Neural progenitor cell (in vitro differentiated cells): Measurements from ENCODE around the gene KMT2E.

ENCODE experiments used
- CTCF ChIP-seq: fragments of 200-600 bp; sonication (generic); IDR thresholded peaks from 2 replicates; pipeline ENCODE4 v1.5.1; 2017; ENCODE audit warnings: antibody characterized with exemption, mild to moderate bottlenecking
- EZH2 ChIP-seq: fragments of 200-600 bp; sonication (generic); IDR thresholded peaks from 2 replicates; pipeline ENCODE4 v1.6.1; 2017; ENCODE audit warnings: antibody characterized with exemption, mild to moderate bottlenecking, moderate library complexity
- EZH2phosphoT487 ChIP-seq: fragments of 200-600 bp; sonication (generic); IDR thresholded peaks from 2 replicates; pipeline ENCODE4 v1.6.1; 2017; ENCODE audit warnings: antibody characterized with exemption

GRCh38 chr7:105013816-105014692 lies at the start of gene KMT2E:
- TF ChIP-seq CTCF (peak; percentile 11), EZH2phosphoT487 (no peak), EZH2 (no peak)
